GM06990 (cell line): Measurements from ENCODE around the gene GABRB1.

Experiments
- DNase-seq: peaks from one replicate; pipeline ENCODE4 v3.0.0-alpha.2; 2011; ENCODE audit not compliant: insufficient read length; ENCODE audit errors: extremely low read depth
- H3K27me3 ChIP-seq: replicated peaks from 2 replicates; pipeline ENCODE4 v1.6.0; 2011; ENCODE audit warnings: low read length; ENCODE audit not compliant: control insufficient read depth, insufficient read depth
- H3K36me3 ChIP-seq: 2 replicates; pipeline ENCODE4 v1.5.1; 2011; ENCODE audit warnings: low read length; ENCODE audit not compliant: control insufficient read depth, insufficient read depth
- H3K4me3 ChIP-seq: replicated peaks from 2 replicates; pipeline ENCODE4 v1.5.1; 2011; ENCODE audit warnings: low read depth, mild to moderate bottlenecking, control low read depth, low read length
- TF ChIP-seq, protein P1 (sequence below): IDR thresholded peaks from 2 replicates; pipeline ENCODE4 v1.5.1; 2011; ENCODE audit warnings: low read length, control low read depth, mild to moderate bottlenecking, inconsistent platforms; ENCODE audit not compliant: insufficient read depth, poor library complexity, severe bottlenecking

The GABRB1 gene

DNA sequence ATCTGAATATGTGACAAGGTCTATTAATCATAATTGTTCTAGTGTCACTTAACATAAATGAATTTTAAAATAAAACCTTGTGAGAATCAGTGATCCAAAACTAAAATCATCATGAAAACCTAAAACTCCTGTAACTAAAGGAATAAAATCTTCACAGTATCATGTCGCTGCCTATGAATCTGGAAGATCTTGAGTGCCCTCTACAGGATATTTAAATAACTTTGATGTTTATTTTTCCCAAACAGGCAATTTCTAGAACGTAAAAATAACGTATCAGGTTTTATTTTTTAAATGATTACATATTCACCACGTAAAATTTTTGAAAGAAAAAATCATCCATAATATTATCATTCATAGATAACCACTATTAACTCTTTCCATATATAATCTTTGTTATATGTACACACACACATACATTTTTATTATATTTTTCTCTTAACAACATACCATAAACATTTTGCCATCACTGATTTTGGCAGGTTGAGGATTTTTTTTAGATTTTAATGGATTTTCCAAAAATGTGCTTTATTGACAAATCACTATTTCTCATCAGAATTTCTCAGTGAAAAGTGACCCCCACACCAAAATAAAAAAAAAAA, 352.6 kb downstream of the GABRB1 start:
- H3K4me3 ChIP-seq: no peak overlapping the region
- H3K36me3 ChIP-seq: no peaks in the 10 kb centered on the region
- DNase-seq: peak; percentile 1
- H3K27me3 ChIP-seq: no peaks in the 10 kb centered on the region
- TF ChIP-seq, protein P1, sequence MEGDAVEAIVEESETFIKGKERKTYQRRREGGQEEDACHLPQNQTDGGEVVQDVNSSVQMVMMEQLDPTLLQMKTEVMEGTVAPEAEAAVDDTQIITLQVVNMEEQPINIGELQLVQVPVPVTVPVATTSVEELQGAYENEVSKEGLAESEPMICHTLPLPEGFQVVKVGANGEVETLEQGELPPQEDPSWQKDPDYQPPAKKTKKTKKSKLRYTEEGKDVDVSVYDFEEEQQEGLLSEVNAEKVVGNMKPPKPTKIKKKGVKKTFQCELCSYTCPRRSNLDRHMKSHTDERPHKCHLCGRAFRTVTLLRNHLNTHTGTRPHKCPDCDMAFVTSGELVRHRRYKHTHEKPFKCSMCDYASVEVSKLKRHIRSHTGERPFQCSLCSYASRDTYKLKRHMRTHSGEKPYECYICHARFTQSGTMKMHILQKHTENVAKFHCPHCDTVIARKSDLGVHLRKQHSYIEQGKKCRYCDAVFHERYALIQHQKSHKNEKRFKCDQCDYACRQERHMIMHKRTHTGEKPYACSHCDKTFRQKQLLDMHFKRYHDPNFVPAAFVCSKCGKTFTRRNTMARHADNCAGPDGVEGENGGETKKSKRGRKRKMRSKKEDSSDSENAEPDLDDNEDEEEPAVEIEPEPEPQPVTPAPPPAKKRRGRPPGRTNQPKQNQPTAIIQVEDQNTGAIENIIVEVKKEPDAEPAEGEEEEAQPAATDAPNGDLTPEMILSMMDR: peak; percentile 42

DNA sequence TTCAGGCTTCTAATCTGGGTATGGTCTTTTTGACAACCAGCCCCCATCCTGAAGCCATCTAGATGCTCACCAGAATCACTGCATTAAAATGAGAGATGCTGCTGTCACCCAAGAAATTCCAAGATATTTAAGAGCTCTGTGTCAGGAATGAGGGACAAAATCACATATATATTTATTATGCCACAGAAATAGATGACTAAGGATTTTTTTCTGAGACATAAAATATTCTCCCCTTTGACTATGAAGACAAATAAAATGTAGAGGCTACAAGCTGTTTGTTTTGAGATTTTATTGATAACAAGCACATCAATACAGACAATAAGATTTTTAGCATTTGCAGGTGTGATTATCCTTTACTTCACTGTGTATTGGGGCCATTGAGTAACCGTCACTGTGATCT, 354.8 kb downstream of the GABRB1 start:
- no peaks in the 10 kb centered on the region for H3K27me3 ChIP-seq
- TF ChIP-seq, protein P1: no peak
- no peaks in the 10 kb centered on the region for H3K36me3 ChIP-seq
- H3K4me3 ChIP-seq: no peak overlapping the region
- DNase-seq: no peak

DNA sequence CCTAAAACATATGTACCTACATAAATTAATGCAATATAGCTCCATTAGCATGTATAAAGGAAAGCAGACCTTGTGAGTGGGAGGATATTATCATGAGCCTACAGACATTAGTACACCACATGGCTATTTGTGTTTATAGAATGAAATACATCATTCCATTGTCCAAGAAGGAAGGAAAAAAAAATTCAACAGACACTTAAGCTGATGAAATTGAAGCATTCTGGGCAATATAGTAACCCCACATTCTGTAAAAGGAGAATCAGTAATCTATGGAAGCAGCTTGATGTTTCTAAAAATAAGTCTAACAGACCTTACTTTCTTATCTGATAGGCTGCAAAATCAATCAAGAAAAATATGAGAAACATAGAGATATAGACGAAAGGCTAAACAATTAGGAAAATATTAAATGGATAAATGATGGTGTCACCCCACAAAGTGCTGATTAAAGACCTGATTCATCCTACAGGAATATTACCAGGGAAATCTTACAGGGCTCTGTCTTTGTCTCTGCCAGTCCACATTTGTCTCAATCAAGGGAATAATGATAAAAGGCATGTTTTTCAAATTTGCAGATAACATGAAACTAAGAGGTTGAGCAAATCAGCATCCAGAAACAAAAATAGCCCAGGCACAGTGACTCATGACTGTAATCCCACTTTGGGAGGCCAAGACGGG, 355.3 kb downstream of the GABRB1 start:
- no peak overlapping the region for H3K4me3 ChIP-seq
- H3K36me3 ChIP-seq: no peaks in the 10 kb centered on the region
- H3K27me3 ChIP-seq: no peaks in the 10 kb centered on the region
- TF ChIP-seq, protein P1: no peak
- no peak for DNase-seq

DNA sequence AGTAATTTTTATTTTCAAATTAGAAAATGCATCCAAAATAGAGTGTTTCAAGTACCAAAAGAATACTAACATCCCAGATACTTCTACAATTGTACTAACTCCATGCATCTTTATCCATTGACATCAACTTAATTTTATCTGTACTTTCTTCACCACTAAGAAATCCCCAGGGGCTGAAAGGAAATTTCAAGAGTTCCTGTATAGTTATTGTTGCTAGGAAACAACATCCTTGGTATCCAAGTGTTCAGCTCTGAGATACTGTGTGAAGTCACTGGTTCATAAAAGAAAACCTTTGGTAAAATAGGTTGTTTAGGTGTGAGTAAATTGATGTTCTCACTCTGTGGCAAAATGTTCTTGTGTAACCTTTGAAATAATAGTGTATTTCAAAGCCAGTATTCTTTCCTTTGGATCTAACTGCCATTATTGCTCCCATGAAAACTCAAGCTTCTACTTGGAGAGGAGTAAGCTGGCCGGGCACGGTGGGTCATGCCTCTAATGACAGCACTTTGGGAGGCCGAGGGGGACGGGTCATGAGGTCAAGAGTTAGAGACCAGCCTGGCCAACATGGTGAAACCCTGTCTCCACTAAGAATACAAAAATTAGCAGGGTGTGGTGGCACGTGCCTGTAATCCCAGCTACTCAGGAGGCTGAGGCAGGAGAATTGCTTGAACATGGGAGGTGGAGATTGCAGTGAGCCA, 359.2 kb downstream of the GABRB1 start:
- no peak for DNase-seq
- Histone ChIP-seq H3K27me3 (no peaks in the 10 kb centered on the region; the same call in 1 of the 2 replicates), H3K36me3 (no peaks in the 10 kb centered on the region), H3K4me3 (no peak overlapping the region)
- TF ChIP-seq, protein P1: no peak

DNA sequence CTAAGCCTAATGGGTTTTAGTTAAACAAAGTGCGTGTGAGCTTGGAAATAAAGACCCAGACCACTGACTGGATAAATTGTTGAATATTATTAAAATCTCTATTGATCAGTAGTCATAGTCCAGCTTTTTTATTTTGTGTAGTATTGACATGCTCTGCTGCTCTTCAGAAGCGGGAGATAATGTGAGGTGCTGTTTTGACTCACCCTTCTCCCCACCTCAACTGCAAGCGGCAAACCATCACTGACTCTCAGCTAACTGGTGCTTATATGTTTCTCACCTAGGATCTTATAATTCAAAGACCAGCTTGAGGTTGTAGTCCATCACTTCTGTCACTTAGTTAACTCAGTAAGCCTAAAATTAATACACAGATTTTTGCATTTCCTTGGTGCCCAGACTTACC, 359.9 kb downstream of the GABRB1 start:
- Histone ChIP-seq H3K27me3 (no peaks in the 10 kb centered on the region; the same call in 1 of the 2 replicates), H3K4me3 (no peak overlapping the region), H3K36me3 (no peaks in the 10 kb centered on the region)
- DNase-seq: no peak
- TF ChIP-seq, protein P1: no peak
